A549 (cell line): Measurements from ENCODE around the gene COPB1. TPM values are rescaled to one million over a fixed set of nuclear protein-coding genes. Genes with fewer than 3 reads are reported as not detected.

ENCODE experiments used
- ATAC-seq, 2 experiments: fragments of 200-7000 bp in 1 of 2; fragments of >200 bp in 1 of 2; cut with Nextera tagmentation in 1 of 2; cut with Tn5 transposase in 1 of 2; 3 replicates each; pipeline versions ENCODE4 v1.8.0 to v1.9.1; 2018 to 2020; ENCODE audit warnings: mild to moderate bottlenecking in 1 of 2, moderate library complexity in 1 of 2
- CTCF ChIA-PET: fragments of 300-600 bp; sonication (Branson Sonifier 250); formaldehyde crosslinking; extraction: SDS; loops from one replicate; lab custom pipeline; 2021; ENCODE audit warnings: antibody characterized with exemption, inconsistent platforms; lab: Yijun Ruan, JAX
- POLR2A ChIA-PET: fragments of 350-600 bp; formaldehyde crosslinking; extraction: SDS; loops from one replicate; lab custom pipeline; 2021; ENCODE audit warnings: antibody characterized with exemption, inconsistent platforms; lab: Yijun Ruan, JAX
- DNase-seq, 2 experiments: peaks; one replicate each; pipeline versions ENCODE4 v3.0.0 to v3.0.0-alpha.2; 2011 to 2016; ENCODE audit warnings: low read depth in 1 of 2, low spot score in 1 of 2
- FAIRE-seq: peaks from 2 replicates; lab custom pipeline; 2011; peaks lifted over from hg19 to GRCh38; lab: Jason Lieb, UNC
- H3K27ac ChIP-seq, 2 experiments: fragments of >200 bp; sonication (Bioruptor Twin); formaldehyde crosslinking; 3 replicates each; pipeline ENCODE4 v1.5.1; 2016 to 2017
- H3K4me1 ChIP-seq: fragments of >200 bp; sonication (Bioruptor Twin); formaldehyde crosslinking; 3 replicates; pipeline ENCODE4 v1.6.1; 2016
- H3K4me2 ChIP-seq: fragments of >200 bp; sonication (Bioruptor Twin); formaldehyde crosslinking; 3 replicates; pipeline ENCODE4 v1.6.1; 2016
- H3K4me3 ChIP-seq: fragments of >200 bp; sonication (Bioruptor Twin); formaldehyde crosslinking; 3 replicates; pipeline ENCODE4 v1.5.1; 2016
- H3K9me3 ChIP-seq: fragments of >200 bp; sonication (Bioruptor Twin); formaldehyde crosslinking; 3 replicates; pipeline ENCODE4 v1.6.1; 2016
- CEBPB ChIP-seq, 2 experiments: fragments of >200 bp in 1 of 2; sonication (Bioruptor Twin) in 1 of 2; formaldehyde crosslinking in 1 of 2; IDR thresholded peaks; 2 replicates each; pipeline ENCODE4 v1.6.1; 2012 to 2016
- CHD2 ChIP-seq: fragments of 150-350 bp; IDR thresholded peaks from 2 replicates; pipeline ENCODE4 v1.6.1; 2014; ENCODE audit warnings: low read length; ENCODE audit not compliant: partially characterized antibody
- EHMT2 ChIP-seq: fragments of 200-600 bp; sonication (generic); IDR thresholded peaks from 2 replicates; pipeline ENCODE4 v1.6.1; 2016; ENCODE audit warnings: antibody characterized with exemption, low read depth, mild to moderate bottlenecking, moderate library complexity
- EP300 ChIP-seq, 2 experiments: fragments of >200 bp; sonication (Bioruptor Twin); formaldehyde crosslinking; IDR thresholded peaks; 2 replicates in 1 of 2; 3 replicates in 1 of 2; pipeline ENCODE4 v1.6.1; 2016 to 2017
- ESRRA ChIP-seq: fragments of 150-350 bp; IDR thresholded peaks from 2 replicates; pipeline ENCODE4 v1.6.1; 2014; ENCODE audit warnings: mild to moderate bottlenecking, low read length, borderline replicate concordance
- FOSB ChIP-seq: fragments of 250-450 bp; sonication (Bioruptor Pico); IDR thresholded peaks from 2 replicates; pipeline ENCODE4 v1.5.0; 2020; ENCODE audit warnings: mild to moderate bottlenecking, moderate library complexity
- GATA3 ChIP-seq: IDR thresholded peaks from 2 replicates; pipeline ENCODE4 v1.6.1; 2012; ENCODE audit warnings: borderline replicate concordance
- HEYL ChIP-seq: fragments of 250-450 bp; sonication (Bioruptor Pico); IDR thresholded peaks from 2 replicates; pipeline ENCODE4 v1.8.0; 2021; ENCODE audit warnings: mild to moderate bottlenecking, moderate library complexity
- HOXA7 ChIP-seq: fragments of 250-450 bp; sonication (Bioruptor Pico); IDR thresholded peaks from 2 replicates; pipeline ENCODE4 v1.5.0; 2020; ENCODE audit warnings: mild to moderate bottlenecking, moderate library complexity
- HOXB5 ChIP-seq: fragments of 250-450 bp; sonication (Bioruptor Pico); IDR thresholded peaks from 2 replicates; pipeline ENCODE4 v1.5.0; 2020; ENCODE audit warnings: mild to moderate bottlenecking, moderate library complexity
- JUN ChIP-seq, 2 experiments: fragments of >200 bp; sonication (Bioruptor Twin); formaldehyde crosslinking; IDR thresholded peaks; 2 replicates in 1 of 2; 3 replicates in 1 of 2; pipeline ENCODE4 v1.6.1; 2016 to 2017
- KDM5A ChIP-seq: fragments of 200-600 bp; sonication (generic); IDR thresholded peaks from 2 replicates; pipeline ENCODE4 v1.6.1; 2016; ENCODE audit warnings: antibody characterized with exemption, mild to moderate bottlenecking
- MAFK ChIP-seq: fragments of 450-650 bp; IDR thresholded peaks from 2 replicates; pipeline ENCODE4 v1.6.1; 2014; ENCODE audit not compliant: partially characterized antibody
- RAD21 ChIP-seq, 2 experiments: fragments of >200 bp in 1 of 2; sonication (Bioruptor Twin) in 1 of 2; formaldehyde crosslinking in 1 of 2; IDR thresholded peaks in 1 of 2; conservative IDR thresholded peaks in 1 of 2; 2 replicates in 1 of 2; 3 replicates in 1 of 2; pipeline ENCODE4 v1.6.1; 2012 to 2018; ENCODE audit warnings: inconsistent platforms in 1 of 2
- RFX5 ChIP-seq: fragments of 450-650 bp; IDR thresholded peaks from 2 replicates; pipeline ENCODE4 v1.7.1; 2014; ENCODE audit warnings: antibody characterized with exemption, mild to moderate bottlenecking, moderate library complexity
- SMC3 ChIP-seq: fragments of >200 bp; sonication (Bioruptor Twin); formaldehyde crosslinking; IDR thresholded peaks from 3 replicates; pipeline ENCODE4 v1.6.1; 2018; ENCODE audit warnings: inconsistent platforms
- ZFP36 ChIP-seq: fragments of 450-650 bp; IDR thresholded peaks from 2 replicates; pipeline ENCODE4 v1.6.1; 2014; ENCODE audit warnings: borderline replicate concordance; ENCODE audit not compliant: partially characterized antibody
- ZNF302 ChIP-seq: fragments of 250-450 bp; sonication (Bioruptor Pico); IDR thresholded peaks from 2 replicates; pipeline ENCODE4 v1.9.0; 2021; ENCODE audit warnings: inconsistent platforms, mild to moderate bottlenecking, moderate library complexity
- WGBS: methylation state at CpG from one replicate; pipeline ENCODE4 v1.1.6; 2017; ENCODE audit errors: missing lambda C conversion rate; 5-methylcytosine and 5-hydroxymethylcytosine counted together
- polyA plus RNA-seq, 4 experiments: library from polyadenylated mRNA; depleted of rRNA in 3 of 4; stranded (reverse); fragments of >200 nt; fragmentation: RNase III in 1 of 4; extraction: RNeasy Plus Mini Kit Qiagen cat#74134 plus additional on column Dnase treatment in 1 of 4; gene quantifications; 2 replicates in 3 of 4; 3 replicates in 1 of 4; pipeline ENCODE4 v1.2.3, GENCODE V29; 2011 to 2017
- TF ChIP-seq, protein P1 (sequence below): fragments of >200 bp; sonication (Bioruptor Twin); formaldehyde crosslinking; IDR thresholded peaks from 3 replicates; pipeline ENCODE4 v1.5.1; 2016

Gene COPB1
- polyA plus RNA-seq, 2 of the 4 experiments (the other 2 are of a cell fraction): 128 to 232 TPM

GRCh38 chr11:14454861-14455632 is 44.6 kb downstream of the COPB1 start:
- DNase-seq (peak in 1 of 2 experiments; percentile 37), FAIRE-seq (peak; percentile 94), ATAC-seq (peak; percentile 63 to 74; a peak in 5 of 6 replicates)
- 46% methylated on average over 7 of the region's 7 CpGs for WGBS
- CTCF ChIA-PET: interaction anchor here (0.6 to 13.7 kb wide), 49 partner anchors 8 to 503 kb away, joined by 3 to 258 read pairs (median 4); partner anchors contain the start of gene COPB1
- H3K4me2 ChIP-seq: no peak overlapping the region
- no peak overlapping the region for H3K4me3 ChIP-seq
- POLR2A ChIA-PET: interaction anchor here (0.6 to 1.7 kb wide), 12 partner anchors 12 to 967 kb away, joined by 3 to 9 read pairs (median 4); partner anchors contain the start of gene PSMA1
- H3K9me3 ChIP-seq: no peaks in the 10 kb centered on the region
- peak overlapping the region in 1 of 2 experiments; percentile 63; a peak in 3 of 6 replicates for H3K27ac ChIP-seq
- 0 out of 3 replicates have a peak, but pooled peaks cover 3% of the 10 kb centered on the region for H3K4me1 ChIP-seq
- no peak for TF ChIP-seq ZNF302
- peak; percentile 17 for TF ChIP-seq MAFK
- no peak for TF ChIP-seq HEYL (CRISPR knock-in tag)
- TF ChIP-seq RAD21 (conservative IDR thresholded peaks at IDR 0.05 in 1 of 2, IDR thresholded peaks at IDR 0.05 in 1 of 2): peak; percentile 66 to 68
- no peak for TF ChIP-seq RFX5
- TF ChIP-seq KDM5A: no peak
- TF ChIP-seq CEBPB (IDR thresholded peaks at IDR 0.05): peak in 1 of 2 experiments; percentile 40; a peak in 1 of 4 replicates
- TF ChIP-seq HOXB5: no peak
- no peak for TF ChIP-seq ESRRA
- TF ChIP-seq, protein P1, sequence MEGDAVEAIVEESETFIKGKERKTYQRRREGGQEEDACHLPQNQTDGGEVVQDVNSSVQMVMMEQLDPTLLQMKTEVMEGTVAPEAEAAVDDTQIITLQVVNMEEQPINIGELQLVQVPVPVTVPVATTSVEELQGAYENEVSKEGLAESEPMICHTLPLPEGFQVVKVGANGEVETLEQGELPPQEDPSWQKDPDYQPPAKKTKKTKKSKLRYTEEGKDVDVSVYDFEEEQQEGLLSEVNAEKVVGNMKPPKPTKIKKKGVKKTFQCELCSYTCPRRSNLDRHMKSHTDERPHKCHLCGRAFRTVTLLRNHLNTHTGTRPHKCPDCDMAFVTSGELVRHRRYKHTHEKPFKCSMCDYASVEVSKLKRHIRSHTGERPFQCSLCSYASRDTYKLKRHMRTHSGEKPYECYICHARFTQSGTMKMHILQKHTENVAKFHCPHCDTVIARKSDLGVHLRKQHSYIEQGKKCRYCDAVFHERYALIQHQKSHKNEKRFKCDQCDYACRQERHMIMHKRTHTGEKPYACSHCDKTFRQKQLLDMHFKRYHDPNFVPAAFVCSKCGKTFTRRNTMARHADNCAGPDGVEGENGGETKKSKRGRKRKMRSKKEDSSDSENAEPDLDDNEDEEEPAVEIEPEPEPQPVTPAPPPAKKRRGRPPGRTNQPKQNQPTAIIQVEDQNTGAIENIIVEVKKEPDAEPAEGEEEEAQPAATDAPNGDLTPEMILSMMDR: peak; percentile 88
- peak; percentile 77 for TF ChIP-seq SMC3
- TF ChIP-seq, all 56 proteins: peak for 5

GRCh38 chr11:14451825-14452224 is 47.8 kb downstream of the COPB1 start:
- ChIA-PET CTCF (interaction anchor here (1.2 to 13.7 kb wide), 3 partner anchors 9 to 148 kb away, joined by 3 to 258 read pairs (median 3); no protein-coding TSS in a partner anchor), POLR2A (no interaction called here)
- Histone ChIP-seq H3K9me3 (no peaks in the 10 kb centered on the region), H3K4me1 (peaks cover 32% of the 10 kb centered on the region), H3K4me3 (no peak overlapping the region), H3K27ac (no peak overlapping the region), H3K4me2 (no peak overlapping the region)
- ATAC-seq: no peak
- WGBS: 85% methylated on average over 1 of the region's 1 CpG
- FAIRE-seq: no peak
- no peak for DNase-seq
- TF ChIP-seq EHMT2 (no peak), JUN (IDR thresholded peaks at IDR 0.05) (no peak), CHD2 (no peak), CEBPB (IDR thresholded peaks at IDR 0.05) (no peak), EP300 (IDR thresholded peaks at IDR 0.05) (no peak), SMC3 (no peak), HOXA7 (CRISPR knock-in tag) (no peak), ZFP36 (no peak), HEYL (CRISPR knock-in tag) (no peak), FOSB (CRISPR knock-in tag) (no peak)

DNA sequence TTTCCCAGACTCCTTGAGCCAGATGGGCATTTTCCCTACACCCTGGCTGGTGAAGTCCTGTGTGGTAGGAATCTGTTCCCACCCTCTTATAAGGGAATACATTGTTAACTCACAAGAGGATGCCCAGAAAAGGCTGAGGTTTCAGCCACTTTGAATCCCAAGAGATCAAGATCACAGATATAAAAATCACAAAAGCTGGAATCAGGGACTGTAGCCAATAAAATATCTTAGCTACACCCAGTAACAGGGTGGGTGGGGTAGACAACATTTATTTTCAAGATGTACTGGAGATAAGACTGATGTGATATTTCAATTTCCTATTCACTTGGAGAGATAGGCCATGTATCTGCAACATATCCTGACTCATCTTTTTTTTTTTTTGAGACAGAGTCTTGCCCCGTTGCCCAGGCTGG is 50.3 kb downstream of the COPB1 start:
- no peak overlapping the region for H3K4me3 ChIP-seq
- FAIRE-seq: no peak
- H3K9me3 ChIP-seq: no peaks in the 10 kb centered on the region
- TF ChIP-seq ZNF302: no peak
- peak; percentile 55 for TF ChIP-seq MAFK
- peak; percentile 48; the same call in 1 of the 2 replicates for TF ChIP-seq GATA3
- 0 out of 3 replicates have a peak overlapping the region, but pooled peaks have one; percentile 19 for H3K4me2 ChIP-seq
- peak in 1 of 2 experiments; percentile 47; a peak in 3 of 6 replicates for ATAC-seq
- ChIA-PET CTCF (interaction anchor here (0.6 to 2.5 kb wide), 4 partner anchors 9 to 148 kb away, joined by 3 to 10 read pairs (median 5); no protein-coding TSS in a partner anchor), POLR2A (interaction anchor here (1.2 kb wide), 2 partner anchors 27 to 91 kb away, joined by 3 to 4 read pairs; no protein-coding TSS in a partner anchor)
- peak in 1 of 2 experiments; percentile 47 for DNase-seq
- H3K27ac ChIP-seq: peak overlapping the region in 1 of 2 experiments; percentile 55; a peak in 3 of 6 replicates
- WGBS: 61% methylated on average over 1 of the region's 1 CpG
- peaks cover 48% of the 10 kb centered on the region for H3K4me1 ChIP-seq
